MCF 10A (cell line): ENCODE data around the gene IQCK. TPM values are rescaled to one million over a fixed set of nuclear protein-coding genes. Genes with fewer than 3 reads are reported as not detected.
A peak's percentile ranks its signal among the peaks of the same experiment; 100 is the strongest.

Experiments used
- BruUV-seq: library from RNA; stranded (reverse); fragments of 400-500 nt; replicated peaks from 2 replicates; lab custom pipeline; 2021; lab: Mats Ljungman, UMichigan
- CTCF ChIA-PET: fragments of 300-600 bp; sonication (Branson Sonifier 250); formaldehyde crosslinking; extraction: SDS; loops from one replicate; lab custom pipeline; 2021; ENCODE audit warnings: antibody characterized with exemption, inconsistent platforms; lab: Yijun Ruan, JAX
- POLR2A ChIA-PET: fragments of 300-600, 350-650 bp; sonication (Branson Sonifier 250); formaldehyde crosslinking; extraction: SDS; loops from one replicate; lab custom pipeline; 2020; ENCODE audit warnings: antibody characterized with exemption, inconsistent platforms; lab: Yijun Ruan, JAX
- DNase-seq: peaks from one replicate; pipeline ENCODE4 v3.0.0-alpha.2; 2018; ENCODE audit not compliant: unreplicated experiment
- H3K27ac Mint-ChIP-seq: one replicate; pipeline ENCODE4 v1.8.0; 2022; ENCODE audit warnings: mild to moderate bottlenecking, low read depth, mixed read lengths; ENCODE audit not compliant: unreplicated experiment
- H3K27me3 Mint-ChIP-seq: one replicate; pipeline ENCODE4 v1.8.0; 2022; ENCODE audit warnings: mixed read lengths; ENCODE audit not compliant: insufficient read depth, unreplicated experiment
- H3K36me3 Mint-ChIP-seq: one replicate; pipeline ENCODE4 v1.8.0; 2022; ENCODE audit warnings: mild to moderate bottlenecking, moderate library complexity, mixed read lengths; ENCODE audit not compliant: insufficient read depth, unreplicated experiment
- H3K4me1 Mint-ChIP-seq: one replicate; pipeline ENCODE4 v1.8.0; 2022; ENCODE audit warnings: mixed read lengths; ENCODE audit not compliant: insufficient read depth, unreplicated experiment
- H3K4me3 Mint-ChIP-seq: one replicate; pipeline ENCODE4 v1.8.0; 2022; ENCODE audit warnings: mild to moderate bottlenecking, moderate library complexity, mixed read lengths; ENCODE audit not compliant: unreplicated experiment
- H3K9me3 Mint-ChIP-seq: one replicate; pipeline ENCODE4 v1.8.0; 2022; ENCODE audit warnings: mixed read lengths; ENCODE audit not compliant: unreplicated experiment
- CTCF ChIP-seq: fragments of 200-600 bp; IDR thresholded peaks from one replicate; pipeline ENCODE4 v1.8.0; 2022; ENCODE audit warnings: antibody characterized with exemption, mild to moderate bottlenecking; ENCODE audit not compliant: unreplicated experiment
- intact Hi-C: fragments of 100-400 bp; cut with micrococcal nuclease; formaldehyde crosslinking; loops from 2 replicates; pipeline ENCODE4 v1.14.1; 2022
- total RNA-seq: library from RNA; stranded (reverse); gene quantifications from 2 replicates; pipeline ENCODE4 v1.2.3, GENCODE V29; 2022

The IQCK gene
- total RNA-seq, 1 experiment from 2014 or later = 5.9 TPM

DNA sequence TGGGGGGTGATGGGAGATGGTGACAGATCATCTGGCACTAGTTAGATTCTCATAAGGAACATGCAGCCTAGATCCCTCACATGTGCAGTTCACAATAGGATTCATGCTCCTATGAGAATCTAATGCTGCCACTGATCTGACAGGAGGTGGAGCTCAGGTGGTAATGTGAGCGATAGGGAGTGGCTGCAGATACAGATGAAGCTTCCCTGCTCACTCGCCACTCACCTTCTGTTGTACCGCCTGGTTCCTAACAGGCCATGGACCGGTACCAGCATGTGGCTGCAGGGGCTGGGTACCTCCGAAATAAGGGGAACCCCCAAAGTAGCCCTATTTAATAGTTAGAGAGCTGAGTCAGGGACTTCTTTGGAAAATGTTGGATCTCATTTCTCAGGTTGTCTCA is 106.1 kb downstream of the IQCK start:
- POLR2A ChIA-PET = no interaction called here
- H3K27ac Mint-ChIP-seq = no peak overlapping the region

GRCh38 chr16:19829844-19830692 is 112.0 kb downstream of the IQCK start:
- ChIA-PET POLR2A (no interaction called here), CTCF (interaction anchor here (0.6 to 1.1 kb wide), 2 partner anchors 135 to 376 kb away, joined by 3 read pairs; no protein-coding TSS in a partner anchor)
- DNase-seq = no peak
- intact Hi-C loops = no loop called here
- Mint-ChIP-seq H3K27me3 (no peaks in the 10 kb centered on the region), H3K27ac (no peak overlapping the region), H3K9me3 (no peaks in the 10 kb centered on the region), H3K36me3 (no peaks in the 10 kb centered on the region), H3K4me3 (no peak overlapping the region), H3K4me1 (no peaks in the 10 kb centered on the region)
- BruUV-seq = no TSS peak
- TF ChIP-seq CTCF = no peak

More for the DNA sequence above, 106.1 kb downstream of the IQCK start:
- Mint-ChIP-seq H3K4me1 (peaks cover 6% of the 10 kb centered on the region), H3K27me3 (no peaks in the 10 kb centered on the region), H3K4me3 (no peak overlapping the region), H3K9me3 (no peaks in the 10 kb centered on the region), H3K36me3 (no peaks in the 10 kb centered on the region)
- DNase-seq = no peak
- TF ChIP-seq CTCF = no peak
- intact Hi-C loops = no loop called here
- BruUV-seq = no TSS peak
- CTCF ChIA-PET = interaction anchor here (0.6 kb wide), 2 partner anchors 61 to 84 kb away, joined by 3 to 4 read pairs; partner anchors contain the start of gene GPRC5B

DNA sequence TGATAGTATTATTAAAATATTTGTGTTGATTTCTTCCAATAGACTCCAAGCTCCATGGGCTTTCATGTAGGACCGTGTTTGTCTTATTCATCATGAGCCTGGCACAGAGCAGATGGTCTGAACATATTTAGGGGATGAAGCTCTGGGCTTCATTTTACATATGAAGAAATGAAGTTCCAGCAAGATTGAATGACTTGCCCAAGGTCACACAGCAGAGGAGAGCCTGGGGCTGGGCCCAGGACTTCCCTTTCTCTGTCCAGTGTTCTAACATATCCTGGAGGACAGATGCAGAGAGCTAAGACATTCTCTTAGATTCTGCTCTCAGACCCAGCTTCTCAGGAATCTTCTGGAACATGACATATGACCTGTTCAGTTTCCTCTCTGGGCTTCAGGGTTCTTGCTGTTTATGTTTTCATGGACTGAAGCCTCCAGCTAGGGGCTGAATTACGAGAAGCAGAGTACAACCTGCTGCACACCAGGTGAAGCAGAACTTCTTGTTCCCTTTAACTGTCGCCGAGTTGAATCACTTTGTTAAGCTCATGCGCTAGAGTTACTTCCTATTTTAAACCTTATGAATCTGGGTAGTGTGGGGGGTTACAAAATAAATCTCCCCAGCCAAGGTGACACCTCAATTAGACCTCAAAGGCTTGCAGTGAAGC is 113.0 kb downstream of the IQCK start:
- H3K4me3 Mint-ChIP-seq = no peak overlapping the region
- ChIA-PET POLR2A (no interaction called here), CTCF (interaction anchor here (0.8 to 1.1 kb wide), 2 partner anchors 135 to 274 kb away, joined by 3 to 4 read pairs; no protein-coding TSS in a partner anchor)
- no peak for TF ChIP-seq CTCF
- intact Hi-C loops = no loop called here
- DNase-seq = no peak
- no peaks in the 10 kb centered on the region for H3K27me3 Mint-ChIP-seq
- no peaks in the 10 kb centered on the region for H3K36me3 Mint-ChIP-seq
- no peaks in the 10 kb centered on the region for H3K4me1 Mint-ChIP-seq
- no TSS peak for BruUV-seq
- H3K9me3 Mint-ChIP-seq = no peaks in the 10 kb centered on the region
- H3K27ac Mint-ChIP-seq = no peak overlapping the region

- Mint-ChIP-seq H3K27me3 (no peaks in the 10 kb centered on the region), H3K36me3 (no peaks in the 10 kb centered on the region), H3K4me3 (no peak overlapping the region), H3K4me1 (no peaks in the 10 kb centered on the region), H3K27ac (no peak overlapping the region), H3K9me3 (no peaks in the 10 kb centered on the region)
- peak; percentile 21 for DNase-seq
- POLR2A ChIA-PET = interaction anchor here (0.6 kb wide), 1 partner anchor 208 kb away, joined by 3 read pairs; no protein-coding TSS in a partner anchor
- no TSS peak for BruUV-seq
- no peak for TF ChIP-seq CTCF
- intact Hi-C loops = no loop called here
- CTCF ChIA-PET = interaction anchor here (0.8 kb wide), 1 partner anchor 275 kb away, joined by 4 read pairs; no protein-coding TSS in a partner anchor
Measured at GRCh38 chr16:19831678-19832077, 113.6 kb downstream of the IQCK start.
